Activated CD8-positive, alpha-beta memory T cell treated with anti-CD3 and anti-CD28 coated beads for 4 hours (primary cell): ENCODE measurements around the gene SGMS1.
"Not testable (repeated sequence)": the region's sequence is repeated elsewhere in the genome, so short reads cannot be mapped to it uniquely, and the experiment has no call there.

Source experiments
- DNase-seq, 2 donors: peaks; one replicate each; pipeline ENCODE4 v3.0.0-alpha.2; 2020; ENCODE audit warnings: low read depth in 2 of 2

Gene SGMS1

GRCh38 chr10:50369931-50370330 is 253.8 kb downstream of the SGMS1 start:
- DNase-seq, result no peak

DNA sequence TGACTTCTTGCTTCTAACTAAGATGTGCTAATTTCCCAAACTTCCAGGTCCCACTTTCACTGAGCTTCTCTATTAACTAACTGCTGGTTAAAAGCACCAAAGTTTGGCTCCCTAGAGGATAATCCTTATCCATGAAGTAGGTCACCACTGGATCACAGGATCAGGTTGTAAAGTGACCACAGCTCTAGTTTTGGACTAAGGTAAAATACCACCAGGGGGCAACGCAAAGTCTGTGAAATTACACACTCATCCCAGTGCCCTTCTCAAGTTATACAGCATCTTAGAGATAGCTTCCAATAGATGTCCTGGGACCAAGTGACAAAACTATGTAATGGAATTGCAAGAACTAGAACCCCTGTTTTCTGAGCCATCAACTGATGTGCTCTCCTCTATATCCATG is 256.0 kb downstream of the SGMS1 start:
- no peak for DNase-seq

DNA sequence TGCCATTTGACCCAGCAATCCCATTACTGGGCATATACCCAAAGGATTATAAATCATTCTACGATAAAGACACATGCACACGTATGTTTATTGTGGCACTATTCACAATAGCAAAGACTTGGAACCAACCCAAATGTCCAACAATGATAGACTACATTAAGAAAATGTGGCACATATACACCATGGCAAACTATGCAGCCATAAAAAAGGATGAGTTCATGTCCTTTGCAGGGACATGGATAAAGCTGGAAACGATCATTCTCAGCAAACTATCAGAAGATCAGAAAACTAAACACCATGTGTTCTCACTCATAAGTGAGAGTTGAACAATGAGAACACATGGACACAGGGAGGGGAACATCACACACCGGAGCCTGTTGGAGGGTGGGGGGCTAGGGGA is 257.3 kb downstream of the SGMS1 start:
- not testable (repeated sequence) for DNase-seq

GRCh38 chr10:50364730-50365129 is 259.0 kb downstream of the SGMS1 start:
- not testable (repeated sequence) for DNase-seq

- DNase-seq, result no peak
Measured at GRCh38 chr10:50362547-50363125, 261.1 kb downstream of the SGMS1 start.

- no peak for DNase-seq
Measured at GRCh38 chr10:50361946-50362345, 261.8 kb downstream of the SGMS1 start.

DNA sequence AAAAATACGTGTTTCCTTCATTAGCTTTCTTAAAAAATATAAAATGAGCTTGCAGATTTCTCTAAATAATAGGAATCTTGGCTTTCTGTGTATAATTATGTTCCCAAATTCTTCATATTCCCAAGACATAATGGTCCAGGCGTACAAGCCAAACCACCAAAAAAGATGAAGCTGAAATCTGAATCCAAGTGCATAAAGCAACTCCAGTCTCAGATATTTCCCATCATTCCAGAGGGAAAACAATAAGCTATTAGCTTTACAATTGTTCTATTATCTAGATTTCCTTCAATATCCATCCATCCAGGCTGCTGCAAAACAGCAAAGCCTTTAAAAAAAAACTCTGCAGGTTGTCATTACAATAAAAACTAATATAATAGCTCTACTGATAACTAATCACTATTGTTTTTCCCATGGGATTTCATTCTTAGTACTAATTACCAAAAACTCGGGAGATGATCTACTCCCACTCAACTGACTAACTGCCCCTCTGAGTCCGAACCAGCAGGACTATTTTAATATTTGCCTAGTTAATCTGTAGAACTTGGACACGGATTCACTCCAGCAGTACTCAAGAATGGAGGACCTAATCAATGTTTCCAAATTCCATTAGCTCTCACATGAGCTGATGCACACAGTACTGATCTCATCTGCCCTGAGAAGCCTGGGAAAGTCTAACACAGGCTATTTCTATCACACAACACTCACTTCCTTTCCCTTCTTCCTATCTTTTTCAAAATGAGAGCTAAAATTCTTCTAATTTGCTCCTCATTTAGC is 263.5 kb downstream of the SGMS1 start:
- no peak for DNase-seq

- no peak for DNase-seq
Measured at GRCh38 chr10:50358925-50359687, 264.6 kb downstream of the SGMS1 start.

- DNase-seq, result no peak
Measured at GRCh38 chr10:50358411-50358810, 265.3 kb downstream of the SGMS1 start.

DNA sequence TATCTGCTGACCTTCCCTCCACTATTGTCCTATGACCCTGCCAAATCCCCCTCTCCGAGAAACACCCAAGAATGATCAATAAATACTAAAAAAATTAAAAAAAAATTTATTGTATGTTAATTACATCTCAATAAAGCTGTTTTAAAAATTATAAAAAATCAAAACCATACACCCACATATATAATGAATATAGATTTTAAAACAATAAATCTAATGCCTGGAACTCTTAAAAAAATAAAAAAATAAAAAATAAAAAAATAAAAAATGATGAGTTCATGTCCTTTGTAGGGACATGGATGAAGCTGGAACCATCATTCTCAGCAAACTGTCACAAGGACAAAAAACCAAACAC is 267.3 kb downstream of the SGMS1 start:
- DNase-seq, result not testable (repeated sequence)

GRCh38 chr10:50355693-50356480 is 267.9 kb downstream of the SGMS1 start:
- not testable (repeated sequence) for DNase-seq

DNA sequence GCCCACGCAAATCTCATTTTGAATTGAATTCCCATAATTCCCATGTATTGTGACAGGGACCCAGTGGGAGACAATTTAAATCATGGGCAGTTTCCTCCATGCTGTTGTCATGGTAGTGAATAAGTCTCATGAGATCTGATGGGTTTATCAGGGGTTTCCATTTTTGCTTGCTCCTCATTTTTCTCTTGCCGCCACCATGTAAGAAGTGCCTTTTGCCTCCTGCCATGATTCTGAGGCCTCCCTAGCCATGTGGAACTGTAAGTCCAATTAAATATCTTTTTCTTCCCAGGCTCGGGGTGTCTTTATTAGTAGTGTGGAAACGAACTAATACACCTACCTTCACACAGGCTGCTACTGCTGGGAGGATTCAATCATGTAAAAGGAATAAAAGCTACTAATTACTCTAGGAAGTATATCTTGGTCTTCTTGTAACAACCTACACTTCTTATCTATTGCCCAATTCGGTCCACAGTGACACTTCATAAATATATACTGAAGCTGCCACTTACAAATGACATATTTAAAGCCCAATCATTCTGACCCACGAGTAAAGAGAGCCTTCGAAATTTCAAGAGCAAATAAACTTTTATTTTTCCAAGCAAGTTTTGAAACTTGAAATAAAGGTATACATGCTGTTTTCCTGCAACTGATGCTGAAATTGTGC is 272.1 kb downstream of the SGMS1 start:
- DNase-seq, result no peak

GRCh38 chr10:50350366-50350765 is 273.4 kb downstream of the SGMS1 start:
- no peak for DNase-seq

- DNase-seq, result no peak
Measured at GRCh38 chr10:50349554-50349953, 274.2 kb downstream of the SGMS1 start.

GRCh38 chr10:50347394-50347802 is 276.4 kb downstream of the SGMS1 start:
- no peak for DNase-seq

DNA sequence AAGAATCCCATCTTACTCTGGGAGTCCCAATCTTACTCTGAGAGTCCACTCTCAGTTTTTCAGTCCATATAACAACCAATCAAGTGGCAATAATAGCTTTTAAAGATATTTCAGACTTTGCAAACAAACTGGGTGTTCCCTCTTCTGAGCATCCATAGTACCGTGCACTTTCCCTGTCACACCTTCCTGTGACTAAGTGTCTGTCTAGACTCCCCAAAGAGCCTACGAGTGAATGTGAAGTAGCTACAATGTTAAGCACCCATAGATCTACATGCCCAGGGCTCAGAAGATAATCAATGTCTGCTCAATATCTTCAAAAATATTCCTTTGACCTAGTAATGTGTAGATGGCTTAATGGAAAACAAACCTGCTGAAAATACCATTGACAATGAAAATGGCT is 276.8 kb downstream of the SGMS1 start:
- no peak for DNase-seq

GRCh38 chr10:50345545-50345944 is 278.2 kb downstream of the SGMS1 start:
- DNase-seq, result no peak

DNA sequence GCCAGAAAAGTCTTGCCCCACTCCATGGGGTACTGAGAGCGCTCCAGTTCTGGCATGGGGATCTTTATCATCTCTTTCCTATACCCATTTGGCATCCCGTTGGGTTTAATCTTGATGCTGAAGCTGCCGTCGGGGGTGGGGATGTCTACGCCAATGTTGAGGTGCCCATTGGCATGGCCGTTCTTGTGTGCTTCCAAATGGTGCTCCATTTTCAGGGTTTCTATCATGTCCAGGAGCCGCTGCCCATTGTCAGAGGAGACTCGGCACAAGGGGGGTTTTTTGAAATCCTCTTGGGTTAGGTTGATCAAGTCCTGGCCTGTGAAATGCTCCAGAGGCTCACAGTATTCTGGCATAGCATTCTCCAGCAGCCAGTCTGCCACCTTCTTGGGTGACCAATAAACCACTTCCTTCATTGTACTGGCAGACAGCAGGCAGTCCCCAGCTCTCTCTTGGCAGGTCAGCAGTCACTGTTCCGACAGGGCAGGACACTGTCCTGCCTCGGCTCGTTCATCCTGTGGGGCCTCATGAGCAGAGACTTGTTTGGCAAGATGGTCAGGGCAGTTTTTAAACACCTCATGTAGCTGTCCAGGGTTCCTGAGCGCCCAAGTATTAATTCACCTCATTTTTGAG is 279.9 kb downstream of the SGMS1 start:
- DNase-seq, result no peak

GRCh38 chr10:50341987-50342386 is 281.8 kb downstream of the SGMS1 start:
- DNase-seq, result no peak

DNA sequence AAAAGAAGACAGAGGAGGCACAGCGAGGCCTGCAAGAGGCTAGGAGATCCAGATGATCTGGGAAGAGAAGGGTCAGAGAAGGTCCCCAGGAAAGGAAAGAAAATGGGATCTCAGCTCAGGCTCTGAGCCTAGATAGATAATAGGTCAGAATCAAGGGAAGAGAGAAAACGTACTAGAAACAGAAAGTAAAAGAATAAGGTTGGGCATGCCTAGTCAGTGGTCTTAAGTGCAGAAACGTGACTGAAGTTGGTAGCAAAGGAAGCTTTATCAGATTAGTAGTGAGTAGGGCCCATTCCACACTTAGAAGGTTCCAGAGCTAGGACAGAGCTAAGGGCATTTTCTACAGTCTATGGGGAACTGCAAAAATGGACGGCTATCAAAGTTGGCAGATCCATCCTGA is 287.6 kb downstream of the SGMS1 start:
- no peak for DNase-seq

DNA sequence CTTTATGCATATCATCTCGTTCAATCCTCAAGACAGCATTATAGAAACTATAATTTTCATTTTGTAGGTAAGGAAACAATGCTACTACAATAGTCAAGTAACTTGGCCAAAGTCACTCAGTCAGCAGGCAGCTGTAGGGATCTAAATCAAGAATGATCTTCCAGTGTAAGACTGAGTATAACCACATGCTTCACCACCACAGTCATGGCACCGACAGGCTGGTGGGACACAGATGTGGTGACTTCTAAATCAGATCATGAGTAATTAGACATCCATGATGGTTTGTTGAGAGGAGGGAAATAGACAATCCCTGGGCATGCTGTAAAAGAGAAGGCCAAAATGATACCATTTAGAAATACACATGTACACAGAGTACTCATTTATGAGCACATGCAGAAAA is 288.4 kb downstream of the SGMS1 start:
- no peak for DNase-seq
